GM23248 (cell line): ENCODE data around the gene TMEM40.

ENCODE experiments used
- EZH2 ChIP-seq: fragments of 200-600 bp; sonication (generic); IDR thresholded peaks from 2 replicates; pipeline ENCODE4 v1.6.1; 2018; ENCODE audit warnings: antibody characterized with exemption, mild to moderate bottlenecking; ENCODE audit not compliant: insufficient read depth, poor library complexity, severe bottlenecking
- EZH2phosphoT487 ChIP-seq: fragments of 200-600 bp; sonication (generic); IDR thresholded peaks from 2 replicates; pipeline ENCODE4 v1.6.1; 2018; ENCODE audit warnings: antibody characterized with exemption, moderate library complexity, mild to moderate bottlenecking, low read depth; ENCODE audit not compliant: insufficient read depth

DNA sequence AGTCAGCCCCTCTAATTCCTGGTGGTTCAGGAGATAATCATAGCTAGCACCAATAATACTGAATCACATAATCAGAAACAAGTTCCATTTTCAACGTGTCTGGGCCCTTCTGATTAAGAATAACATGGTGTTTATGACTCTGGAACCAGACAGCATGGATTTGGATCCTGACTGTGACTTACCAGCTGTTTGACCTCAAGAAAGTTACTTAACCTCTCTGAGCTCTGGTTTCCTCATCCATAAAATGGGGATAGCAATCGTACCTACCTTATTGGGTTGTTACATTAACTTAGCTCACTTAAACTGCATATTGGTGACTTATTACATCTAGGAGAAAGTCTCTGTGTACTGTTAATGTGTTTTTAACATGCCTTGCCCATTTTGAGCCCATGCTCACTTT, 10.7 kb upstream of the TMEM40 start:
- TF ChIP-seq EZH2 (no peak), EZH2phosphoT487 (no peak)
